ENCODE data around the gene SERPINB1.

SERPINB1 gene

GRCh38 chr6:2877960-2878359 is 36.3 kb upstream of the SERPINB1 start:
- no peak overlapping the region for H3K4me3 ChIP-seq
- no peak for DNase-seq (ENCODE audit: low spot score)
- peak overlapping the region in 1 of 2 donors; percentile 61 for H3K27ac ChIP-seq
- TF ChIP-seq, protein P1, sequence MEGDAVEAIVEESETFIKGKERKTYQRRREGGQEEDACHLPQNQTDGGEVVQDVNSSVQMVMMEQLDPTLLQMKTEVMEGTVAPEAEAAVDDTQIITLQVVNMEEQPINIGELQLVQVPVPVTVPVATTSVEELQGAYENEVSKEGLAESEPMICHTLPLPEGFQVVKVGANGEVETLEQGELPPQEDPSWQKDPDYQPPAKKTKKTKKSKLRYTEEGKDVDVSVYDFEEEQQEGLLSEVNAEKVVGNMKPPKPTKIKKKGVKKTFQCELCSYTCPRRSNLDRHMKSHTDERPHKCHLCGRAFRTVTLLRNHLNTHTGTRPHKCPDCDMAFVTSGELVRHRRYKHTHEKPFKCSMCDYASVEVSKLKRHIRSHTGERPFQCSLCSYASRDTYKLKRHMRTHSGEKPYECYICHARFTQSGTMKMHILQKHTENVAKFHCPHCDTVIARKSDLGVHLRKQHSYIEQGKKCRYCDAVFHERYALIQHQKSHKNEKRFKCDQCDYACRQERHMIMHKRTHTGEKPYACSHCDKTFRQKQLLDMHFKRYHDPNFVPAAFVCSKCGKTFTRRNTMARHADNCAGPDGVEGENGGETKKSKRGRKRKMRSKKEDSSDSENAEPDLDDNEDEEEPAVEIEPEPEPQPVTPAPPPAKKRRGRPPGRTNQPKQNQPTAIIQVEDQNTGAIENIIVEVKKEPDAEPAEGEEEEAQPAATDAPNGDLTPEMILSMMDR (IDR thresholded peaks at IDR 0.05): no peak

DNA sequence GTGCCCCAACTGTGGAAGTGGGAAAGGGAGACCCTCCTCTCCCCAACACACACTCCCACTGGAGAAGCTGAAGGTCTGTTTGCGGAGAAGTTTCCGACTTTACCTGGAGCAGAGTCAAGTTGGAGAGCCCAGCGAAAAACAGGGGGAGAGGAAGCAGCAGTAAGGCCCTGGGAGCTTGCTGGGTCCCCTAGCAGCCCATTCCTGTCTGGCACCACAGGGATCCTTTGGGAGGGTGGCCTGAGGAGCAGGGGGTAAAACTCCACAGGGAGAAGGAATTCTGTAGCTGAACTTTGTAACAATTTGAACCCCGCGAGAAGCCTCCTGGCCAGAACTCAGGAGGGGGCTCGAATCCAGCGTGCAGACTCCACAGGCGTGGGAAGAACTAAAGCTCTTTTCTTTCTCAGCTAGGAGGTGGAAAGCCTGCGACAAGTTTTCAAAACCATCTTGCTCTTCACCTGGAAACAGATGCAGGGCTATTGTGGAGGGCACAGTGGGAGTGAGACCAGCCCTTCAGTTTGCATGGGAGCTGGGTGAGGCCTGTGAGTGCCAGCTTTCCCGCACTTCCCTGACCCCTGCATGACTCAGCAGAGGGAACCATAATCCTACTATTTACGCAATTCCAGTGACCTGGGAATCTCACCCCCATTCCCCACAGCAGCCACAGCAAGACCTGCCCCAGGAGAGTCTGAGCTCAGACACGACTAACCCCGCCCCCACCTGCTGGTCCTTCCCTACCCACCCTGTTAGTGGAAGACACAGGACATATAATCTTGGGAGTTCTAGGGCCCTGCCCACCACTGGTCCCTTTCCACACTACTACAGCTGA is 35.6 kb upstream of the SERPINB1 start:
- no peak for DNase-seq (ENCODE audit: low spot score)
- TF ChIP-seq, protein P1 (IDR thresholded peaks at IDR 0.05): no peak
- Histone ChIP-seq H3K4me3 (peak overlapping the region; percentile 76), H3K27ac (peak overlapping the region; percentile 61 to 68)

- peak; percentile 84 for DNase-seq (ENCODE audit: low spot score)
- H3K4me3 ChIP-seq: peak overlapping the region; percentile 76
- TF ChIP-seq, protein P1 (IDR thresholded peaks at IDR 0.05): no peak
- H3K27ac ChIP-seq: peak overlapping the region; percentile 61 to 68
Observed at GRCh38 chr6:2876210-2877056, 34.8 kb upstream of the SERPINB1 start.

GRCh38 chr6:2875359-2876191 is 33.9 kb upstream of the SERPINB1 start:
- peak overlapping the region; percentile 76 for H3K4me3 ChIP-seq
- no peak for DNase-seq (ENCODE audit: low spot score)
- TF ChIP-seq, protein P1 (IDR thresholded peaks at IDR 0.05): no peak
- peak overlapping the region; percentile 61 to 68 for H3K27ac ChIP-seq

DNA sequence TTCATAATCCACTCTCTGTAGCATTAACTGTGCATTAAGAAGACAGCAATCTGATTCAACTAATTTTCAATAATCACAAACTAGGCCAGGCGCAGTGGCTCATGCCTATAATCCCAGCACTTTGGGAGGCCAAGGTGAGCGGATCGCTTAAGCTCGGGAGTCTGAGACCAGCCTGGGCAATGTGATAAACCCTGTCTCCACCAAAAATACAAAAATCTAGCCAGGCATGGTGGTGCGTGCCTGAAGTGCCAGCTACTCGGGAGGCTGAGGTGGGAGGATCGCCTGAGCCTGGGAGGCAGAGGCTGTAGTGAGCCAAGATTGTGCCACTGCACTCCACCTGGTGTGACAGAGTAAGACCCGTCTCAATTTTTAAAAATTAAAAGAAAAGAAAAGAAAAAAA is 32.0 kb upstream of the SERPINB1 start:
- Histone ChIP-seq H3K27ac (no peak overlapping the region), H3K4me3 (no peak overlapping the region)
- DNase-seq (ENCODE audit: low spot score): no peak
- TF ChIP-seq, protein P1 (IDR thresholded peaks at IDR 0.05): no peak

DNA sequence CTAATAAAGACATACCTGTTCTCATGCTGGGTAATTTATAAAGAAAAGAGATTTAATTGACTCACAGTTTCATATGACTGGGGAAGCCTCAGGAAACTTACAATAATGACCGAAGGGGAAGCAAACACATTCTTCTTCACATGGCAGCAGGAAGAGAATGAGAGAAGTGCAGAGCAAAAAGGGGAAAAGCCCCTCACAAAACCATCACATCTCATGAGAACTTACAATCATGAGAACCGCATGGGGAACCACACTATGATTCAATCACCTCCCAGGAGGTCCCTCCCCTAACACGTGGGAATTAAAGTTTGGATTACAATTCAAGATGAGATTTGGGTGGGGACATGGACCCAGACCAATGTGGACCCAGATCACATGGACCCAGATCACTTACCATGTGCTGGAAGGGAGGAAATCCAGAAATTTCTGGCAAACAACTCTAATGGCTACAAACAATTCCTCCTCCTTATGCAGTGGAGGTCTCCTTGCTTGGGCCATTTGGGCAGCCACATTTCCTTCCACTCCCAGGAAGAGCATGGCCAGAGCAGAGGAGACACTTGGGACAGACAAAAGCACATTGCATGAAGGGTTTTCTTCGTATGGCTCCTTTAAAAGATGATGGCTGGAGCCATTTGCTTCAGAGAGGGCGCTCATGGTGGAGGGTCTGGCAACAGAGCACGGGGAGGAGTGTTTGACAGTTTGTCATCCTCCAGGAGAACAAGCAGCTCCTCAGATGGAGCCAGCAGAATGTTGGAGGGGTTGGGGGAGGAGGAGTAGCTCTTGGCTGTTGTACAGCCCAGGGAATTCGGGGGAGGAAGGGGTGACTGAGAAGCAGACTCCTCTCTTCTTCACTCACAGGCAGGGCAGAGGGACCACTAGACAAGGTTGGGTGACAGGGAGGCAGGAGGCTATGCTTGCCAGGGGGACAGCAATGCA is 31.0 kb upstream of the SERPINB1 start:
- Histone ChIP-seq H3K27ac (no peak overlapping the region), H3K4me3 (no peak overlapping the region)
- no peak for DNase-seq (ENCODE audit: low spot score)
- TF ChIP-seq, protein P1 (IDR thresholded peaks at IDR 0.05): no peak
